NCI-H82 treated with DMSO at 0.1 percent for 48 hours (cell line): ENCODE data around the gene EPHA2.
A peak's percentile ranks its signal among the peaks of the same experiment; 100 is the strongest.

ENCODE experiments used
- DNase-seq: peaks from one replicate; lab custom pipeline; 2025; ENCODE audit not compliant: unreplicated experiment; lab: John Stamatoyannopoulos, UW

The EPHA2 gene

GRCh38 chr1:16095447-16095846 lies 60.4 kb downstream of the EPHA2 start:
- DNase-seq, result no peak

- DNase-seq, result no peak
Measured at GRCh38 chr1:16094453-16095158, 61.3 kb downstream of the EPHA2 start.

- DNase-seq, result no peak
Measured at GRCh38 chr1:16093611-16094010, 62.3 kb downstream of the EPHA2 start.

- no peak for DNase-seq
Measured at GRCh38 chr1:16092923-16093511, 62.9 kb downstream of the EPHA2 start.

- no peak for DNase-seq
Measured at GRCh38 chr1:16092097-16092922, 63.6 kb downstream of the EPHA2 start.

- DNase-seq, result no peak
Measured at GRCh38 chr1:16091296-16091695, 64.6 kb downstream of the EPHA2 start.

GRCh38 chr1:16090076-16090826 lies 65.6 kb downstream of the EPHA2 start:
- DNase-seq, result no peak

- no peak for DNase-seq
Measured at GRCh38 chr1:16088996-16089395, 66.9 kb downstream of the EPHA2 start.

GRCh38 chr1:16088351-16088911 lies 67.4 kb downstream of the EPHA2 start:
- DNase-seq, result no peak

- no peak for DNase-seq
Measured at GRCh38 chr1:16087733-16088132, 68.1 kb downstream of the EPHA2 start.

GRCh38 chr1:16085522-16085921 lies 70.3 kb downstream of the EPHA2 start:
- DNase-seq, result no peak

GRCh38 chr1:16083486-16083885 lies 72.4 kb downstream of the EPHA2 start:
- DNase-seq, result no peak

- DNase-seq, result peak; percentile 68
Measured at GRCh38 chr1:16082283-16083038, 73.4 kb downstream of the EPHA2 start.

- DNase-seq, result no peak
Measured at GRCh38 chr1:16081636-16082035, 74.2 kb downstream of the EPHA2 start.

- no peak for DNase-seq
Measured at GRCh38 chr1:16080422-16081150, 75.3 kb downstream of the EPHA2 start.

- DNase-seq, result peak; percentile 42
Measured at GRCh38 chr1:16078925-16079656, 76.8 kb downstream of the EPHA2 start.

GRCh38 chr1:16077406-16078245 lies 78.2 kb downstream of the EPHA2 start:
- DNase-seq, result no peak

GRCh38 chr1:16076865-16077238 lies 79.0 kb downstream of the EPHA2 start:
- DNase-seq, result no peak
